Osteocyte (in vitro differentiated cells): Measurements from ENCODE around the gene MBD6. TPM values are rescaled to one million over a fixed set of nuclear protein-coding genes. Genes with fewer than 3 reads are reported as not detected.
A peak's percentile ranks its signal among the peaks of the same experiment; 100 is the strongest.

Source experiments
- DNase-seq: peaks from one replicate; pipeline ENCODE4 v3.0.0; 2021; ENCODE audit warnings: mixed read lengths; ENCODE audit not compliant: unreplicated experiment; ENCODE audit errors: extremely low spot score
- H3K27ac Mint-ChIP-seq: one replicate; pipeline ENCODE4 v1.8.0; 2021; ENCODE audit warnings: mild to moderate bottlenecking, mixed read lengths; ENCODE audit not compliant: unreplicated experiment
- H3K27me3 Mint-ChIP-seq: one replicate; pipeline ENCODE4 v1.8.0; 2021; ENCODE audit warnings: mixed read lengths; ENCODE audit not compliant: unreplicated experiment
- H3K36me3 Mint-ChIP-seq: one replicate; pipeline ENCODE4 v1.8.0; 2021; ENCODE audit warnings: mixed read lengths; ENCODE audit not compliant: unreplicated experiment
- H3K4me1 Mint-ChIP-seq: one replicate; pipeline ENCODE4 v1.8.0; 2021; ENCODE audit warnings: mixed read lengths; ENCODE audit not compliant: unreplicated experiment
- H3K4me3 Mint-ChIP-seq: one replicate; pipeline ENCODE4 v1.8.0; 2021; ENCODE audit warnings: mild to moderate bottlenecking, moderate library complexity, mixed read lengths; ENCODE audit not compliant: unreplicated experiment
- H3K9me3 Mint-ChIP-seq: one replicate; pipeline ENCODE4 v1.8.0; 2021; ENCODE audit warnings: mixed read lengths; ENCODE audit not compliant: unreplicated experiment
- total RNA-seq: library from RNA; stranded (reverse); gene quantifications from 2 replicates; pipeline ENCODE4 v1.2.1, GENCODE V29; 2021
- TF ChIP-seq, protein P1 (sequence below): fragments of 200-600 bp; sonication (generic); IDR thresholded peaks from 2 replicates; pipeline ENCODE4 v1.5.0; 2021; ENCODE audit warnings: antibody characterized with exemption, mild to moderate bottlenecking, moderate library complexity

Gene MBD6
- total RNA-seq, 1 donor from 2014 or later, result 104 TPM

DNA sequence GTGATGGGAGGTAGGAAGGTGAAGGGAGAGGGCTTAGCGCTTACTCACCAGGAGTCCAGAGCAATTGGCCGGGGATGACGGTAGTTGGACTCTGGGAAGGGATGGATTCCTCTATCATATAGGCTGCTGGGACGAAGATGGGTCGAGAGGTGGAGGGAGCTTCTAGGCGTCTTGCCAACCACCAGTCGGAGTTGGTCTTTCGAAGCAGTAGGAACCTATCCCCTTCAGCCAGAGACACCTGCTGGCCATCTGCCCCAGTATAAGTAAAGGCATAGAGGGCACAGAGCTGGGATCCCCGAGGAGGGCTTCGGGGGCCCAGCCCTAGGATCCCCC lies 43.6 kb upstream of the MBD6 start:
- H3K4me1 Mint-ChIP-seq, result peaks cover 20% of the 10 kb centered on the region
- H3K36me3 Mint-ChIP-seq, result no peaks in the 10 kb centered on the region
- no peak overlapping the region for H3K4me3 Mint-ChIP-seq
- DNase-seq, result peak; percentile 82
- no peak overlapping the region for H3K27ac Mint-ChIP-seq
- peaks cover 39% of the 10 kb centered on the region for H3K27me3 Mint-ChIP-seq
- TF ChIP-seq, protein P1, sequence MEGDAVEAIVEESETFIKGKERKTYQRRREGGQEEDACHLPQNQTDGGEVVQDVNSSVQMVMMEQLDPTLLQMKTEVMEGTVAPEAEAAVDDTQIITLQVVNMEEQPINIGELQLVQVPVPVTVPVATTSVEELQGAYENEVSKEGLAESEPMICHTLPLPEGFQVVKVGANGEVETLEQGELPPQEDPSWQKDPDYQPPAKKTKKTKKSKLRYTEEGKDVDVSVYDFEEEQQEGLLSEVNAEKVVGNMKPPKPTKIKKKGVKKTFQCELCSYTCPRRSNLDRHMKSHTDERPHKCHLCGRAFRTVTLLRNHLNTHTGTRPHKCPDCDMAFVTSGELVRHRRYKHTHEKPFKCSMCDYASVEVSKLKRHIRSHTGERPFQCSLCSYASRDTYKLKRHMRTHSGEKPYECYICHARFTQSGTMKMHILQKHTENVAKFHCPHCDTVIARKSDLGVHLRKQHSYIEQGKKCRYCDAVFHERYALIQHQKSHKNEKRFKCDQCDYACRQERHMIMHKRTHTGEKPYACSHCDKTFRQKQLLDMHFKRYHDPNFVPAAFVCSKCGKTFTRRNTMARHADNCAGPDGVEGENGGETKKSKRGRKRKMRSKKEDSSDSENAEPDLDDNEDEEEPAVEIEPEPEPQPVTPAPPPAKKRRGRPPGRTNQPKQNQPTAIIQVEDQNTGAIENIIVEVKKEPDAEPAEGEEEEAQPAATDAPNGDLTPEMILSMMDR, result no peak
- no peaks in the 10 kb centered on the region for H3K9me3 Mint-ChIP-seq

DNA sequence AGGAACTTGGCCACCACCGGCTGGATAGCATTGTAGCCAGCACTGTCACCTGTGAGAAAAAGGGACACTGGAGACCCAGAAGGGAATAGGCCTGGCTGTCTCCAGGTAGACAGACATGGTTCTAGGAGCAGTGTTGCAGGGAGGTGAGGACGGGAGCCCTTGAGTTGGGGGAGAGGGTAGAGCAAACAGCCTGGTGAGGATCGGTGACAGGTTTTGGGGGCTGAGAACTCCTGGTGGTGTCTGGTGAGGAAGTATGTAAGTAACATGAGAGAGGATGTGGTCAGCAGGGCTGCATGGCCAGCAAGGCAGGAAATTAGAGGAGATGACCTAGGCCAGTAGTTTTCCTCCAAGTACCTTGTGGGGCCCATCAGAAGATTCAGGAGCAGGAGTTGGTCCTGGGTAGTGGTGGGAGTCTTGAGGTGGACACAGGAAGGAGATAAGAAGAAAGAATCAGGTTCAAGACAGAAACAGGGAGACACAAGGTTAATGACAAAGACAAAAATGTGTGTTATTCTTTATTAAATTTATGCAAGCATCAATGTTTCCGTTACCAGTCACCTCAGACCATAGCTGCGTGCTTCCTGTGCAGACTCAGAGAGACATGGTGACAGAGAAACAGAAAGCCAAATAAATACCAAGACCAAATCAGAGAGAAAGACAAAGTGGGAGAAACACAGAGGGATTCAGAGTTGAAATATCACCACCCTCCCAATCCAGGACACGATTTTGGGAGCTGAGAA lies 43.1 kb upstream of the MBD6 start, which contains the start of gene ARHGAP9:
Gene ARHGAP9, minus strand, starts transcription at position 491 of the 740 bp plus-strand sequence. Its CDS starts 460 bp downstream, at position 31.
- no peaks in the 10 kb centered on the region for H3K9me3 Mint-ChIP-seq
- TF ChIP-seq, protein P1, result no peak
- H3K27ac Mint-ChIP-seq, result no peak within 1 kb of the TSS
- peaks cover 20% of the 10 kb centered on the region for H3K4me1 Mint-ChIP-seq
- DNase-seq, result no peak
- no peak within 1 kb of the TSS for H3K4me3 Mint-ChIP-seq
- peaks cover 33% of the 10 kb centered on the region for H3K27me3 Mint-ChIP-seq
- H3K36me3 Mint-ChIP-seq, result no peaks in the 10 kb centered on the region

GRCh38 chr12:57481671-57482070 lies 41.0 kb upstream of the MBD6 start:
- no peaks in the 10 kb centered on the region for H3K36me3 Mint-ChIP-seq
- no peak overlapping the region for H3K4me3 Mint-ChIP-seq
- TF ChIP-seq, protein P1, result no peak
- DNase-seq, result no peak
- H3K9me3 Mint-ChIP-seq, result no peaks in the 10 kb centered on the region
- peaks cover 12% of the 10 kb centered on the region for H3K4me1 Mint-ChIP-seq
- peaks cover 18% of the 10 kb centered on the region for H3K27me3 Mint-ChIP-seq
- no peak overlapping the region for H3K27ac Mint-ChIP-seq

DNA sequence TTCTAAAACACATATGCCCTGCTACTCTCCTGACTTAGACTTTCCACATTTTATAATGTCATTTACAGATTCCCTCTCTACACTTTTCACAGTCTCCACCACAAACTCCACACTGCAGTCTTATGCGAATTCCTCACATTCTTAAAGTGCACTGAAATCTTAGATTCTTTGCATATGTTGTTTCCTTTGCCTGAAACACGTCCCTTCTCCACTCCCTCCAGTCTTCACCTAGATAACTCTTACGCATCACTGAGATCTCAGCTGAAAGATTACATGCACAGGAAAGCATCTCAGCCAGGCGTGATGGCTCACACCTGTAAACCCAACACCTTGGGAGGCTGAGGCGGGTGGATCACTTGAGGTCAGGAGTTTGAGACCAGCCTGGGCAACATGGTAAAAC lies 39.2 kb upstream of the MBD6 start:
- TF ChIP-seq, protein P1, result no peak
- Mint-ChIP-seq H3K4me3 (no peak overlapping the region), H3K27me3 (peaks cover 18% of the 10 kb centered on the region), H3K9me3 (no peaks in the 10 kb centered on the region), H3K27ac (peak overlapping the region; percentile 31), H3K4me1 (peaks cover 19% of the 10 kb centered on the region), H3K36me3 (no peaks in the 10 kb centered on the region)
- DNase-seq, result no peak

GRCh38 chr12:57485695-57486094 lies 36.9 kb upstream of the MBD6 start:
- Mint-ChIP-seq H3K27ac (no peak overlapping the region), H3K9me3 (no peaks in the 10 kb centered on the region), H3K36me3 (peaks cover 10% of the 10 kb centered on the region), H3K27me3 (peaks cover 8% of the 10 kb centered on the region), H3K4me1 (peaks cover 27% of the 10 kb centered on the region), H3K4me3 (no peak overlapping the region)
- no peak for DNase-seq
- TF ChIP-seq, protein P1, result no peak
